Activated T-cell treated with anti-CD3 and anti-CD28 coated beads for 4 hours (primary cell): ENCODE data around the gene TFAP2B.
A peak's percentile ranks its signal among the peaks of the same experiment; 100 is the strongest.

Experiments
- DNase-seq: peaks from one replicate; pipeline ENCODE4 v3.0.0-alpha.2; 2020

TFAP2B gene

GRCh38 chr6:50818673-50819072 is at the start of gene TFAP2B:
TFAP2B (plus strand) TSS chr6:50818871; CDS start chr6:50818892, 21 bp downstream.
- DNase-seq, result no peak

GRCh38 chr6:50778696-50779095 is 40.0 kb upstream of the TFAP2B start:
- no peak for DNase-seq

GRCh38 chr6:50780382-50780781 is 38.3 kb upstream of the TFAP2B start:
- no peak for DNase-seq

GRCh38 chr6:50785921-50786320 is 32.8 kb upstream of the TFAP2B start:
- DNase-seq, result no peak

GRCh38 chr6:50791900-50792508 is 26.7 kb upstream of the TFAP2B start:
- DNase-seq, result no peak

GRCh38 chr6:50792771-50793170 is 25.9 kb upstream of the TFAP2B start:
- DNase-seq, result no peak

GRCh38 chr6:50795574-50795973 is 23.1 kb upstream of the TFAP2B start:
- no peak for DNase-seq

- DNase-seq, result no peak
These were observed 14.4 kb upstream of the TFAP2B start for GRCh38 chr6:50804283-50804682.

GRCh38 chr6:50807035-50807434 is 11.6 kb upstream of the TFAP2B start:
- DNase-seq, result no peak

- DNase-seq, result no peak
These were observed 3.1 kb upstream of the TFAP2B start for GRCh38 chr6:50815436-50816114.

GRCh38 chr6:50816115-50816675 is 2.5 kb upstream of the TFAP2B start:
- DNase-seq, result peak; percentile 25

GRCh38 chr6:50816947-50817645 is 1.6 kb upstream of the TFAP2B start:
- no peak for DNase-seq

GRCh38 chr6:50817646-50817950 is 1.1 kb upstream of the TFAP2B start:
- DNase-seq, result no peak

- DNase-seq, result no peak
These were observed 651 bp upstream of the TFAP2B start for GRCh38 chr6:50818020-50818419.

GRCh38 chr6:50819466-50819903 is 814 bp downstream of the TFAP2B start:
- DNase-seq, result no peak

GRCh38 chr6:50819904-50820868 is 1.5 kb downstream of the TFAP2B start:
- DNase-seq, result no peak

- DNase-seq, result no peak
These were observed 2.2 kb downstream of the TFAP2B start for GRCh38 chr6:50820869-50821264.

- DNase-seq, result no peak
These were observed 2.9 kb downstream of the TFAP2B start for GRCh38 chr6:50821441-50822077.

- DNase-seq, result no peak
These were observed 3.4 kb downstream of the TFAP2B start for GRCh38 chr6:50822078-50822476.

- no peak for DNase-seq
These were observed 4.6 kb downstream of the TFAP2B start for GRCh38 chr6:50823094-50823920.

- no peak for DNase-seq
These were observed 5.9 kb downstream of the TFAP2B start for GRCh38 chr6:50824552-50824951.
